Measurements from ENCODE around the gene MUS81. TPM values are rescaled to one million over a fixed set of nuclear protein-coding genes. Genes with fewer than 3 reads are reported as not detected.

The MUS81 gene
- polyA plus RNA-seq, 2 of the 4 experiments (the other 2 are of a cell fraction) = 27.8 to 33.4 TPM

DNA sequence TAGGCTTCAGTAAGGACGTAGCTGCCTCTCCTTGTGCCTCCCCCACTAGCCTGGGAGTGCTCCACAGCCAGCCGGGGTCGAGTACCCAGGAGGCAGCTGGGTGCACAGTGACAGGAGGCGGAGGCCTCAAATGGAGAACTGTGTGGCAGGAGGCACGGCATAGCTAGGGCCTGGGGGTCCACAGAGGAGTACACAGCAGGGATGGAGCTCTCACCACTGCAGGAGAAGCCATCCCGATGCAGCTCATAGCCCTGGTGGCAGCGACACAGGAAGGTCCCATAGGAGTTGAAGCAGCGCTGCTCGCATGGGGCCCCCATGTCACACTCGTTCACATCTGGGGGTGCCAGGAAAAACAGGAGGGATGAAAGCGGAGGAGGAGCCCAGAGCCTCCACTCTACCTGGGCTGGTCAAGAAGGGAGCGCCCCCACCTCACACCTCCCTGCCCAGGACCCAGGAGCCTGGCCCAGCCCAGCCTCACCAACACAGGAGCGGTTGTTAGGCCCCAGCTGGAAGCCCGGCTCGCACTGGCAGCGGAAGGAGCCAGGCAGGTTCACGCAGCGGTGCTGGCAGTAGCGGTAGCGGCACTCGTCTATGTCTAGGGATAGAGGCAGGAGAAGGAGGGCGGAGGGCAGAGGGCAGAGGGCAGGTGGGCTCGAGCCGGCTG, 9.5 kb downstream of the MUS81 start:
- peak; percentile 1 to 4; a peak in 4 of 6 replicates for ATAC-seq
- TF ChIP-seq GATA3 (IDR thresholded peaks at IDR 0.05; ENCODE audit: borderline replicate concordance) = no peak
- TF ChIP-seq, protein P1, sequence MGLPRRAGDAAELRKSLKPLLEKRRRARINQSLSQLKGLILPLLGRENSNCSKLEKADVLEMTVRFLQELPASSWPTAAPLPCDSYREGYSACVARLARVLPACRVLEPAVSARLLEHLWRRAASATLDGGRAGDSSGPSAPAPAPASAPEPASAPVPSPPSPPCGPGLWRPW (IDR thresholded peaks at IDR 0.05) = no peak
- TF ChIP-seq HMGXB4 (CRISPR knock-in tag; IDR thresholded peaks at IDR 0.05; ENCODE audit: borderline replicate concordance) = 0 out of 2 replicates have a peak, but pooled peaks have one; percentile 2
- TF ChIP-seq, protein P2, sequence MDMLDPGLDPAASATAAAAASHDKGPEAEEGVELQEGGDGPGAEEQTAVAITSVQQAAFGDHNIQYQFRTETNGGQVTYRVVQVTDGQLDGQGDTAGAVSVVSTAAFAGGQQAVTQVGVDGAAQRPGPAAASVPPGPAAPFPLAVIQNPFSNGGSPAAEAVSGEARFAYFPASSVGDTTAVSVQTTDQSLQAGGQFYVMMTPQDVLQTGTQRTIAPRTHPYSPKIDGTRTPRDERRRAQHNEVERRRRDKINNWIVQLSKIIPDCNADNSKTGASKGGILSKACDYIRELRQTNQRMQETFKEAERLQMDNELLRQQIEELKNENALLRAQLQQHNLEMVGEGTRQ (IDR thresholded peaks at IDR 0.05) = no peak
- no peak for TF ChIP-seq RAD21 (conservative IDR thresholded peaks at IDR 0.05 in 1 of 2, IDR thresholded peaks at IDR 0.05 in 1 of 2)
- no peak for TF ChIP-seq FOSL2 (IDR thresholded peaks at IDR 0.05)
- no peak for TF ChIP-seq FOSL2 (CRISPR knock-in tag; IDR thresholded peaks at IDR 0.05)
- TF ChIP-seq TP53 (CRISPR knock-in tag; IDR thresholded peaks at IDR 0.05) = no peak
- peak; percentile 21 for TF ChIP-seq POLR2A (IDR thresholded peaks at IDR 0.05; ENCODE audit: low read length)
- 84% methylated on average over 24 of the region's 24 CpGs for WGBS (ENCODE audit: missing lambda C conversion rate)
- Histone ChIP-seq H3K9me3 (no peaks in the 10 kb centered on the region), H3K4me1 (peaks cover 6% of the 10 kb centered on the region), H3K4me2 (no peak overlapping the region), H3K27ac (no peak overlapping the region), H3K4me3 (no peak overlapping the region)
- ChIA-PET CTCF (interaction anchor here (0.8 to 7.5 kb wide), 7 partner anchors 9 to 158 kb away, joined by 3 to 158 read pairs (median 4); partner anchors contain the start of genes C11orf68, CFL1, FIBP and KAT5), POLR2A (interaction anchor here (0.8 to 2.9 kb wide), 5 partner anchors 10 to 207 kb away, joined by 3 to 15 read pairs (median 4); partner anchors contain the start of genes FIBP, MUS81 and RELA)
- no peak for DNase-seq (ENCODE audit: low read depth in 1 of 2, low spot score in 1 of 2)
- FAIRE-seq = no peak

- Histone ChIP-seq H3K4me1 (peaks cover 6% of the 10 kb centered on the region), H3K27ac (no peak overlapping the region), H3K4me3 (no peak overlapping the region), H3K4me2 (no peak overlapping the region), H3K9me3 (no peaks in the 10 kb centered on the region)
- DNase-seq (ENCODE audit: low read depth in 1 of 2, low spot score in 1 of 2) = no peak
- ChIA-PET CTCF (interaction anchor here (1.3 to 7.5 kb wide), 4 partner anchors 10 to 159 kb away, joined by 3 to 158 read pairs (median 45); partner anchors contain the start of genes C11orf68, CFL1, FIBP and KAT5), POLR2A (interaction anchor here (0.8 to 2.9 kb wide), 3 partner anchors 11 to 18 kb away, joined by 3 to 15 read pairs (median 4); partner anchors contain the start of genes FIBP and MUS81)
- FAIRE-seq = no peak
- TF ChIP-seq CHD2 (IDR thresholded peaks at IDR 0.05; ENCODE audit: low read length, partially characterized antibody) (no peak), POLR2A (IDR thresholded peaks at IDR 0.05; ENCODE audit: low read length) (no peak), KDM5A (IDR thresholded peaks at IDR 0.05) (no peak), MAZ (IDR thresholded peaks at IDR 0.05; ENCODE audit: borderline replicate concordance, low read depth, low read length) (no peak), FOSB (CRISPR knock-in tag; IDR thresholded peaks at IDR 0.05) (no peak), TP53 (CRISPR knock-in tag; IDR thresholded peaks at IDR 0.05) (no peak), HEYL (CRISPR knock-in tag; IDR thresholded peaks at IDR 0.05) (no peak)
- TF ChIP-seq, protein P3, sequence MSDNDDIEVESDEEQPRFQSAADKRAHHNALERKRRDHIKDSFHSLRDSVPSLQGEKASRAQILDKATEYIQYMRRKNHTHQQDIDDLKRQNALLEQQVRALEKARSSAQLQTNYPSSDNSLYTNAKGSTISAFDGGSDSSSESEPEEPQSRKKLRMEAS (IDR thresholded peaks at IDR 0.05) = no peak
- TF ChIP-seq, protein P4, sequence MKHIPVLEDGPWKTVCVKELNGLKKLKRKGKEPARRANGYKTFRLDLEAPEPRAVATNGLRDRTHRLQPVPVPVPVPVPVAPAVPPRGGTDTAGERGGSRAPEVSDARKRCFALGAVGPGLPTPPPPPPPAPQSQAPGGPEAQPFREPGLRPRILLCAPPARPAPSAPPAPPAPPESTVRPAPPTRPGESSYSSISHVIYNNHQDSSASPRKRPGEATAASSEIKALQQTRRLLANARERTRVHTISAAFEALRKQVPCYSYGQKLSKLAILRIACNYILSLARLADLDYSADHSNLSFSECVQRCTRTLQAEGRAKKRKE (CRISPR knock-in tag; IDR thresholded peaks at IDR 0.05; ENCODE audit: low read depth) = no peak
- whole genome bisulfite sequencing (ENCODE audit: missing lambda C conversion rate) = 88% methylated on average over 10 of the region's 11 CpGs
- peak; percentile 1 to 5; a peak in 3 of 6 replicates for ATAC-seq
Observed at GRCh38 chr11:65870307-65870658, 10.1 kb downstream of the MUS81 start.
